T-helper 2 cell treated with Interferon-gamma antibody and Interleukin-4, amounts not matched to agents 100 ng/mL and 5 ng/mL, for 36 hours (primary cell): ENCODE data around the gene GRID2. TPM values are rescaled to one million over a fixed set of nuclear protein-coding genes. Genes with fewer than 3 reads are reported as not detected.

Experiments used
- intact Hi-C: fragments of 100-400 bp; cut with micrococcal nuclease; formaldehyde crosslinking; loops from one replicate; pipeline ENCODE4 v1.15.1; 2023
- total RNA-seq: library from RNA; stranded (reverse); gene quantifications from 2 replicates; pipeline ENCODE4 v1.2.3, GENCODE V29; 2022

Gene GRID2
- total RNA-seq, 1 donor from 2014 or later, result not detected

DNA sequence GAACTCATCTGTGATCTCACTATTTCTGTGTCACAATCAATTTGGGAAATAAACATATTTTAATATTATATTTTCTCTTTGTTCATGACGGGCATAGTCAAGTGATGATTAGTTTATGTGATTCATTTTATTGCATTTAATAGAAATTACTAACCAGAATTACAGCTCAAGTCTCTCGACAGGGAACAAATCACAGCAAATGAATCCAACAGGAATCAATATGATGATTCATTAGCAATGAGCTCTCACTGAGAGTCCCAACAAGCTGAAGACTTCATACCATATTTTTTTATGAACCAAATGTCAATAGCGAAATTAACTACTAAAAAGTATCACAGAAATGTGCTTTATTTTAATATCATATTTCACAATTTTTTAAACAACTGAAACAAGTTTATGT lies 649.7 kb downstream of the GRID2 start:
- intact Hi-C loops, result no loop called here

DNA sequence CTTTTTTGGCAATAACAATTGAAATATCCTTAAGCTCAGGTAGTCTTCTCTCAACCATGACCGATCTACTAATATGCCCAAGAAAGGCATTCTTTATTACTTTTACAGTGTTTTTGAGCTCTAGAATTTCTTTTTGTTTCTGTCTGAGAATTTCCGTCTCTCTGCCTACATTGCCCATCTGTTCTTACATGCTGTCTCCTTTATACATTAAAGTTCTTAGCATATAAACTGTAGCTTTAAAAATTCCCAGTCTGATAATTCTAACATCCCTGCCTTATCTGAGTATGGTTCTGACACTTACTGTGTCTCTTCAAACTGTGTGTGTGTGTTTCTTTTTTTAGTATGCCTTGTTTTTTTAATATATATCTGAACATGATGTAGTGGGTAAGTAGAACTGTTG lies 658.1 kb downstream of the GRID2 start:
- intact Hi-C loops, result no loop called here

DNA sequence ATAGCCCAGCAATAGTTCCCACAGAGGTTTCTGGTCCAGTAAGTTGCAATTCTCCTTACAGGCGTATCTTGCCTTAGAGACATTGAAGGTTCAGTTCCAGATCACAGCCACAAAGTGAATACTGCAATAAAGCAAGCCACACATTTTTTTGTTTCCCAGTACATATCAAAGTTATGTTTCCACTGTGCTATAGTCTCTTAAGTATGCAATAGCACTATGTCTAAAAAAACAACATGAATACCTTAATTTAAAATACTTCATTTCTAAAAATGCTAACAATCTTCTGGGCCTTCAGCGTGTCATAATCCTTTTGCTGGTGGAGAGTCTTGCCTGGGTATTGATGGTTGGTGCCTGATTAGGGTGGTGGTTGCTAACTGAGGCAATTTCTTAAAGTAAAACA lies 659.1 kb downstream of the GRID2 start:
- intact Hi-C loops, result no loop called here

DNA sequence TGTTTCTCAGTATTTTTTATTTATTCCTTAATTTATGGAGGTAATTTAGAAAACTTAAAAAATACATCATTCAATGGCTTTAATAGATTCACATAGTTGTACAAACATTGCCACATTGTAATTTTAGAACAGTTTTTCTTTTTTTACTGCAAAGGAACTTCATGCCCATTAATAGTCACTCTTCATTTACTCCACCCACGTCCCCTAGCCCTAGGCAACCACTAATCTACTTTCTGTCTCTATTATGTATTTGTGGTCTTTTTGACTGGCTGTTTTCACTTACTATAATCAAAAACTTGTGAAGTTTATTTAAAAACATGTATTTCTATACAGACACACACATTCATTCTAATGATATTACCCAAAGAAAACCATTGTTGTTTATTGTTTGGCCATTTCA lies 664.8 kb downstream of the GRID2 start:
- intact Hi-C loops, result no loop called here

DNA sequence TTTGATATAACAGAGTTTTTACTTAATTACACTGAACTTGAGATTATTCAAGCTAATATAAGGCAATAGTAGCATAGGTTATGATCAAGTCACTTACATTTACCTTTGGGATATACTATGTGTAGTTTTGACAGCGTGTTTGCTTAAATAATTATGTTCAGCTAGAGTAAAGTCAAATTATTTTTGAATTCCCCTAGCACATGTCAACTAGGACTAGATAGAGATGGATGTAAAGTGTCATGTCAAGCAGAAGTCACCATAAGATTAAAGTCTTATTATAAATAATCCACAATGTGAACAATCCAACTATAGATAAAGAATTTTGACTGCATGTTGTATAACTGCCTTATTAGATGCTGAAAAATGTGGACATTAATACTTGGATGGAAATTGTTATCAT lies 665.2 kb downstream of the GRID2 start:
- intact Hi-C loops, result no loop called here

DNA sequence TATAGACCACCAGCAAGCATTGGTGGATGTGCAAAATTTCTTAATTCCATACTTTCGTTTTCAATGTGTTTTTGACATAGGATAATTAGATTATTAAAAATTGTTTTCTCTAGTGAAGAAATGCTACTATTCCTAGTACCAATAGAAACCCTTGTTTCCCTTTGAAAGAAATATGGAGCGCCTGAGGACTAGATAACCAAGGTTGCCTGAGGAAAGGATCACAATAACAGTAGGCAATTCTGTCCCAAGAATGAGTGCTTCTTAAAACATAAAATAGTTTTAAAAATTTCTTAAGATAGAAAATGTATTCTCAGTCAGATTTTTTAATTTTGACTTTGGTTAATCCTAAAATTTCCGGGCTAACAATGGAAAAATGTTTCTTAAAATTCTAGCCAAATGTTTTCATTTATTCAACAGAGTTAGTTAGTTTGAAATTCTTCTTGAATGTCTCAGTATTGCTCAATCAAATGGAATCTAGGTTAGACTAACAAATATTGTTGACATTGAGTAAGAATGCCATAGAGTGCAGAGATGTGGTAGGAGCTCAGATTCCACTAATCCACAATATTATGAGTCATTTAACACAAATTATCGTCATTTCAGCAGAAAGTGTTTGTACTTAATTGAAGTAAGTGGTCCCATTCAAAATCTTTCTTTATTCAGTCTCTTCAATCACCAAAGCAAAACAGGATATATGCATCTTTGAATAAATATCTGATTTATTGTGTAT lies 666.0 kb downstream of the GRID2 start:
- intact Hi-C loops, result no loop called here

DNA sequence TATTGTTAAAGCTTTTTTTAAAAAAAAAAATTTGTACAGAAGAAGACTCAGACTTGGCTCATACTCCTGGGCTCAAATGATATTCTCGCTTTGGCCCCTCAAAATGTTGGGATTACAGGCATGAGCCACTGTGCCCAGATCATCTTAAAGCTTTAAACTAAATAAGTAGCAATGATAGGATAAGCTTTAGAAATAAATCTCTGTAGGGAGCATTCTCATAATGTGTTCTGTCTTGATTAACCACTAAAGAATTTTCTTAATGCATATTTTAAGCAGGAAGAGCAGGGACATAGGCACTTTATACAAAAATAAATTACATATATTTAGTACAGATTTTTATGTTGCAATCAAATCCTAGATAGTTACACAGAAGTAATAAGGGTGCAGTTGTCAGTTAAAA lies 667.2 kb downstream of the GRID2 start:
- intact Hi-C loops, result no loop called here

DNA sequence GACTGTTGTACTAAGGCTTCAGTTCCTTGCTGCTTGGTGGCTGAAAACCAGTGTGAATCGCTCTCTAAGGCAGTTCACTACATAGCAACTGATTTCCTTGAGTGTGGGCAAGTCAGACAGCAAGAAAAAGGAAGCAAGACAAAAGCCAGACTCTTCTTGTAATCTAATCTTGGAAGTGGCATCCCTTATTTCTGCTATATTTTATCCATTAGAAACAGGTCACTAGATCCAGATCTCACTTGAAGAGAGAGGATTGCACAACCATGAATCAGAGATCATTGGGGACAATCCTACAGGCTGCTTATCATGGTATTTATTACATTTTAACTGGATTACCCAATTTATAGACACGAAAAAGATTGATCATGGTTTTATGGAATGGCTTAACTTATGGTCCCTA lies 684.5 kb downstream of the GRID2 start:
- intact Hi-C loops, result no loop called here

DNA sequence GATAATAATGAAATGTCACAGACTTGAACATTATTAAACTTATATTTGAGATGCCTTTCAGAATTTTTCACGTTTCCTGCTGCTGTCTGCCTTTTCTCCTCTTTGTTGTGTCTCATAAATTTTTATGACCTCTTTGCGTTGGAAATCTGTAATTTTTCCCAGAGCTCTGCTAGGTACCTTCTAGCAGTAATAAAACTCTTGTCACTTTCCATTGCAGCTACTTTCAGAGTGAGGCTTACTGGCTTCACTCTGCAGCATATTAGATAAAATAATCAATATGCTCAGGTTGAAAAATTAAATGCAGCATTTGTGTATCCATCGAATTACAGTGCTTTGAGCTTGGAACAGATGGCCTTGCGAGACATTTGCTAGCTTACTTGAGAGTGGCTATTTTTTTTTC lies 689.0 kb downstream of the GRID2 start:
- intact Hi-C loops, result no loop called here

DNA sequence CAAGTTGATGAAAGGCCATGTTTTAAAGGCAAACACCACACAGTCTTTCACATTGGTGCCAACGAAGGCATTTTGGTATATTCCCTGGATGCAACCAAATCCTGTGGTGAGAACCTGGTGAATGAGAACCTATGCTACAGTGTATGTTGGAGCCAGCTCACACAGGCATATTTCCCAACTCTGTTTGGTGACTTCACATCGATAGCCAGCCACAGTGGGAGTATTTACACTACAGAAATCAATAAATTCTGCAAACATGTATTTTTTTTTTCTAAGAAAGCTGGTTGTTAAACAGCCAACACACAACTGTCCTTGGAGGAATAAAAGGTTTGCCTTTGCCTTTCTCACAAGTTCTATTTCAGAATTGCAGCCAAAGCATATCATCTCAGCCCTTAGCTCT lies 691.0 kb downstream of the GRID2 start:
- intact Hi-C loops, result no loop called here

DNA sequence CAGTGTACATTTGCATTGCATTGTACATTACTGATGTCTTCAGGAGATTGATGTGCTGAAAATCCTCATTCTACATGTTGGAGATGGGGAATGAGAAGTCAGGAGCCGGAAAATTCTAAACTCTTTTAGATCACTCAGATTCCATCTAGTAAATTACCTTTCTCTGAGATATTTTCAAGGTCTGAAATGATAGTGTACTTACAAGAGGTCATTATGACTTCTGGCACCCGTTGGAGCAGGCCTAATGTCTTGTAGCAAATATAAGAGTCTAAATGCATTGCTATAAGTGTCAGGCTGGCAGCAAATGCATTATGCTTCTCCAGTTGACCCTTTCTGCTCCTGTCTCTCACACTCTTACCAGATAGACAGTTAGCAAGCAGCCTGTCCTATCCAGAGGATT lies 692.8 kb downstream of the GRID2 start:
- intact Hi-C loops, result no loop called here

DNA sequence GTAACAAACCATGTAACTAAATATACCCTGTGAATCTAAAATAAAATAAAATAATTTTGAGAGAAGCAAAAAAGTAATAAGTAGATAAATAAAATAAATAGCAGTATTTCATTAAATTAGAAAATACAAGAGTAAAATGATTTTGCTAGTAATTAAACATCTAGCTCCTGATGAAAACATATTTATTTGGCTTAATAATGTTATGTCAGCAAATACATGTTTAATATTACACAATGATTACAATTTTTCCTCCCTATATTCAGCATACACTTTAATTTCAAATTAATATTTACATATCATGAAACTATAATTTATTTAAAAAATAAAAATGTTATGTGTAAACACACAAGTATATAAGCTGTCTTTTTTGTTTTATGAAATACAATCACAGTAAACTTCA lies 697.1 kb downstream of the GRID2 start:
- intact Hi-C loops, result no loop called here

DNA sequence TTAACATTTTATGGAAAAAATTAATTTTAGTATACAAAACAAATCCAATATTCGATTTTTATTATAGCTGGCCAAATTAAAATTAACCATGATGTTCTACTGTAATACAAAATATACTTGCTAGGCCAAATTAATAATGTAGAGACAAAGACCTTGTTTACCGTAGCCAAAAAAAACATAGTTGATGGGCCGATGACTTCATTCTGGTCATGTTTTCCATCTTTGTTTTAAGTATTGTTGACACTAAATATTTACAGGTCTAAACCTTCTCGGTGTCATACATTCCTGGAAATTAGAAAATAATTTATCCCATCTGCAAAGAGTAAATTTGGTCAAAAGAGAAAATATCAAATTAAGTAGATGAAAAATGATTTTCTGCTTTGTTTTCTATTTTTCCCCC lies 698.5 kb downstream of the GRID2 start:
- intact Hi-C loops, result no loop called here

DNA sequence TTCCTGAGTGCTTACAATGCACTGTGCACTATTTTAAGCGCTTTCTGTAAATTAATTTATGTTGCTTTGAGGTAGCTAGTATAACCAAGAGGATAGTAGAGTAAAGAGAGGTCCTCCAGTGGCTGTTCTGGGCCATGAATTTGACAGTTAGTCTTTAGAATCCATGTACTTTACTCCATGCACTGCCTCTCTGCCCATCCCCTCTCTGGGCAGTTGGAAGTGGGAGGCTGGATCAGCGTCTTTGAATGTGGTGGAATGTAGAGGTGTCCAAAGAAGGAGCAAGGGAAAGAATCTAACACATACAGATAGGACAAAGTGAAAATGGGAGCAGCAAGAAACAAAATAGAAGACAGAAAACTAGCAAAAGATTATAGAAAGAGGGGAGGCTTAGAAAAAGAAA lies 712.6 kb downstream of the GRID2 start:
- intact Hi-C loops, result no loop called here

DNA sequence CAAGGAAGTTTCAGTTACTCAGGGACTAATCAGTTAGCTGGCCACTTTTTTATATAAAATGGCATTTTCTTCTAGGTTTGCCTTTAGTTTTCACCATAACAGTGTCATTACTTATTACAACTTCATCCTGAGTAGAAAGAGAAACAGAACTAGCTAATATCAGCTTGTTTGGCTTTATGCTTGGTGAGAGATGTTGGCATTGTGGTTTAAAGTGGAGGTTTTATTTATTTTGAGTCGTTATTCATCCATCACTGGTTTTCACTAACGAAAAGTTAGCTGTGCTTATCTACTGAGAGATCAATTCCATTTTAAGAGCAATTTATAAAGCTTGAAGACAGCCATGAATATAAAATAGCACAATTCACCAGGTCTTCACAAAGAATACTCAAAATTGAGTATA lies 714.5 kb downstream of the GRID2 start:
- intact Hi-C loops, result no loop called here

DNA sequence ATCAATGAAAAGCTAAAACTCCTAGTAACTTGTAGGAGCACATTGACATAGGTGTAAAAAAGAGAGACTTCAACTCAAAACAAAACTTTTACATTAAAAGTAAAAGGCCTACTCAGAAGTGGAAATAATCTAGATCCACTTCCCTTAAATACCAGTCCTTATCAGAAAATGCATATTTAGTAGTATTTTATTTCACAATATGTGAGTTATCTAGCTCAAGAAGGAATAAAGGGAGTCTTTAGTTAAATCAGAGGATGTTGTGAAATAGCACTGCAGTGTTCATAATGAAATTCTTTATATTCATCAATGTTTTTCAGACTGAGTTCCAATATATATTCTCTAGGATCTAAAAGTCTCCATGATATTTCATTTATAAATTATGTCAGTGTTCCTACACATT lies 715.0 kb downstream of the GRID2 start:
- intact Hi-C loops, result no loop called here

DNA sequence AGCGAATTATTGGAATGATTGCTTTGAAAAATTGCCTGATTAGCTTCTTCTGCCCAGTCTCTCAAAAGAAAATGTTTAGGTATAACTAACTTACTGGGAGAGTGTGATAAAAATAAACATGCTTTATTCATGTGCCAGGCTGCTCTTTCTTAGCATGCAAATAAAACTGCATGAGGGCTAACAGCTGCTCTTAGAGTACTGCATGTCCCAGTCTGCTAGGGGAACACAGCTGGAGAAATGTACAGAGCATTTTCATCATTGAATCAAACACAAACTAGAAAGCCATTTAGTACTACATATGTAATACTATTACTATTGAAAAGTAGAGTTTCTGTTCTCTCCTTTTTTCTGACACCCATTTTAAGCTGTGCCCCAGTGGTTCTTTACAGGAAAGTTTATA lies 726.0 kb downstream of the GRID2 start:
- intact Hi-C loops, result no loop called here

DNA sequence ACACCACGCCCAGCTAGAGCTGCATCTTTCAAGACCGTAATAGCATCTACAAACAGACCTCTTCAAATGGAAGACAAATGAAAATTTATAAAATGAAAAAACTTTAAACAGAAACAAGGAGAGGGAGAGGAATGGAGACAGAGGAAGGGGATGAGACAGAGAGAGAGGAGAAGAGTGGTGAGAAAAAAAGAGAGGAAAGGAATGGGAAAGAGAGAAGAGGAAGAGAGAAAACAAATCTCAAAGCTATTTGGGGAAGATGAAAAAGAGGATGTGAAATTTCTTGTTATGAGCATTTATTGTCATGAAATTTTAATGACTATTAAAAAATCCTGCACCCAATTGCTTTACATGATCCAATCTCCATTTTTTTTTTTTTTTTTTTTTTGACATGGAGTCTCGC lies 726.9 kb downstream of the GRID2 start:
- intact Hi-C loops, result no loop called here

DNA sequence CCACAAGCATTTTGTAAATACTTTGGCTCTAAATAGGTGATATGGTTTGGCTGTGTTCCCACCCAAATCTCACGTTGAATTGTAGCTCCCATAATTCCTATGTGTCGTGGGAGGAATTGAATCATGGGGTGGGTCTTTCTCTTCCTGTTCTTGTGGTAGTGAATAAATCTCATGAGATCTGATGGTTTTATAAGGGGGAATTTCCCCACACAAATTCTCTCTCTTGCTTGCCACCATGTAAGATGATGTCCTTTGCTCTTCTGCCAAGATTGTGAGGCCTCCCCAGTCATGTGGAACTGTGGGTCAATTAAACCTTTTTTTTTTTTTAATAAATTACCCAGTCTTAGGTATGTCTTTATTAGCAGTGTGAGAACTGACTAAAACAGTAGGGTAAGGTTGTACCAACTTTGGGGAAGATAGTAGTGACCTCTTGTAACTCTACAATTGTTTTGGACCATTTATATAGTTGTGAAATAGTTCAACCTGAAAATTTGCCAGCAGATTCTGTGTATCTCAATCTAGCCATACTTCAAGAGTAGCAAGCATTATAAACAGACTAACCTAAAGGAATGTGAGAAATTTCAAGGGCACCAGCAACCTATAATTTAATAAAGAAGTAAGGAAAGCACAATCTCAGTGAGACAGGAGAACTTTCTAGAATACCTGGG lies 727.8 kb downstream of the GRID2 start:
- intact Hi-C loops, result no loop called here

DNA sequence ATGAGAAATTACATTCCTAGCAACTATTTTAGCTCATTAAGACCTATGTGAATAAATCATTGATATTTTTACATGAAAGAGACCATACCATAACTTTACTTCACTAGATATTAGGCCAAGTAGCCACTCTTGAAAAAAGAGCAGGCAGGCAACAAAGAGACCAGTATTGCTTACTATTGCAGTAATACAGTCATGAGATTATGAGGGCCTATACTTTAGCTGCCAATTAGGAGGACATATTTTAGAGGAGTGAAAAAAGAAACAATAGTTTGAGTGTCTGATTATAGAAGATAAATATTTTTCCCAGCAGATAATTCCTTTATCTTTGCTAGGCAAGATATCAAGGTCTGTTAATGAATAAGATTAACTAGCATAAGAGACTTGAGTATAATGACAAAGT lies 739.0 kb downstream of the GRID2 start:
- intact Hi-C loops, result no loop called here

DNA sequence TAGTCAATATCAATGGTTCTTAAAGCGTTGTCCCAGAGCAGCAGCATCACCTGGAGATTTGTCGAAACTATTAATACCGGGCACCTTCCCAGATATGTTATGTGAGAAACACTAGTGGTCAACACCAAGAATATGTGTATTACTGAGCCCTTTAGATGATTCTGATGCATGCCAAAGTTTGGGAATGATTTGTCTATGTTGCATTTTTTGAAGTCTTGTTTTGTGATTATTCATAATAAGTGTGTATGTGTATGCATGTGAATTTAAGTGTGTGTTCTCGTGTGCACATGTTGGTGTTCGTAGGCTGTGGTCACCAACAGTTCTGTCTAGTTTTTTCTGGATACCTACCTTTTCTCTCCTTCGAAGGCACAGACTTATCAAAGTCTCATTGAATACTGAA lies 749.4 kb downstream of the GRID2 start:
- intact Hi-C loops, result no loop called here

DNA sequence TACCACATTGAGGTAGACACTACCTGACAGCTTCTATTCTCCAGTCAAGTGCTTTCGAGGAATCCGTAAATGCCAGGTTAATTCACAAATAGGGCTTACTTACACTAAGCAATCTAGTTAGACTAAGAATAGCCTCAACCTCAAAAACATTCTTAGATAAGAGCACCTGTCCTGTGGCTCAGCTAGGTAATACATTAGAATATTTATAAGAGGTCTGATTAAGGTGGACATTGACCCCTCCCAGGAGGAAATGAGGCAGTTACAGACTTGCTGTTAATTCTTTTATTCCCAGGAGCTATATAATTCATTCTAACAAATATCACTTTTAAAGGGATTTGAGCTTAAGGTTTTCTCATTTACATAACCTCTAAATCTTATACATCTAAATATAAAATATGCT lies 758.1 kb downstream of the GRID2 start:
- intact Hi-C loops, result no loop called here

DNA sequence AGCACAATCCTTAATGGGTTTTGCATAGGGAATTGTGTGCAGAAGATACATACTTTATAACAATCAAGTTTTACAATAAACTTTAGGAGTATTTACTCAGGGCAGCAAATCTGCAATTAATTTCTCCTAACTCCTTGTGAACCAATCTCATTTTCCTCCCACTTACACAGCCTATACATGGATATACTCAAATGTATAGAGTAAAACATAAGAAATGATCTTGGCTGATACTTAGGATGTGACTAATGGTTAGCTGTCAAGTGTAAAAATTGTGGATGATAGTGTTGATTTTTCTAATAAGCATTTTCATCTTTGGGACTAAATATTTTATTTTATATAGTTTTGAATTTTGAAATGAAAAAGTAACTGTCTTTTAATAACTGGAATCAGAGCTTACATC lies 759.6 kb downstream of the GRID2 start:
- intact Hi-C loops, result no loop called here
